HFF-Myc (cell line): Measurements from ENCODE around the gene CBX7.

ENCODE experiments used
- DNase-seq: peaks from one replicate; pipeline ENCODE4 v3.0.0-alpha.2; 2011; ENCODE audit warnings: low read depth; ENCODE audit errors: extremely low read depth
- H3K4me3 ChIP-seq: replicated peaks from 2 replicates; pipeline ENCODE4 v1.5.1; 2011; ENCODE audit warnings: low read depth, mild to moderate bottlenecking, control low read depth, low read length
- CTCF ChIP-seq: IDR thresholded peaks from 2 replicates; pipeline ENCODE4 v1.5.1; 2012; ENCODE audit warnings: mild to moderate bottlenecking, low read depth, low read length, control low read depth; ENCODE audit errors: missing control alignments

Gene CBX7

GRCh38 chr22:39090426-39091064 is 61.9 kb downstream of the CBX7 start:
- DNase-seq: no peak
- H3K4me3 ChIP-seq: no peak overlapping the region
- TF ChIP-seq CTCF: no peak

- DNase-seq: no peak
- H3K4me3 ChIP-seq: no peak overlapping the region
- TF ChIP-seq CTCF: no peak
Observed at GRCh38 chr22:39089928-39090327, 62.6 kb downstream of the CBX7 start.

GRCh38 chr22:39088685-39089032 is 63.8 kb downstream of the CBX7 start:
- H3K4me3 ChIP-seq: no peak overlapping the region
- DNase-seq: no peak
- TF ChIP-seq CTCF: no peak

GRCh38 chr22:39087881-39088684 is 64.4 kb downstream of the CBX7 start:
- DNase-seq: no peak
- no peak for TF ChIP-seq CTCF
- H3K4me3 ChIP-seq: no peak overlapping the region

GRCh38 chr22:39087098-39087497 is 65.4 kb downstream of the CBX7 start:
- no peak overlapping the region for H3K4me3 ChIP-seq
- DNase-seq: no peak
- no peak for TF ChIP-seq CTCF

GRCh38 chr22:39084666-39085065 is 67.8 kb downstream of the CBX7 start:
- H3K4me3 ChIP-seq: no peak overlapping the region
- DNase-seq: no peak
- TF ChIP-seq CTCF: no peak
